ENCODE results near the gene BIK.

DNA sequence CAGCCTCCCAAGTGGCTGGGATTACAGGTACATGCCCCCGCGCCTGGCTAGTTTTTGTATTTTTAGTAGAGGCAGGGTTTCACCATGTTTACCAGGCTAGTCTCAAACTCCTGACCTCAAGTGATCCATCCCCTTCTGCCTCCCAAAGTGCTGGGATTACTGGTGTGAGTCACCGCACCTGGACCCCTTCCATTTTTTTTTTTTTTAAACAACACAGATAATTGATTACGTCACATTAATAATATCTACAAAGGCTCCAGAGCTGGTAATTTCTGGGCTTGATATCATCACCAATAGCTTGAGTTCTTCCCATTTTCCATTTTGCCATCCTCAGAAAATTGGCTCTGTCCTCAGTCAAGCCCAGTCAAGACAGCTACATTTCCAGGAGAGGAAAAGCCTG, 28.6 kb upstream of the BIK start:
- TF ChIP-seq POLR2A (IDR thresholded peaks at IDR 0.05; ENCODE audit: low read depth, low read length), result no peak
- TF ChIP-seq POLR2AphosphoS5 (IDR thresholded peaks at IDR 0.05; ENCODE audit: low read depth, low read length), result no peak

Data from GM12892 (cell line).